CD14-positive monocyte (primary cell): ENCODE data around the gene SSNA1. TPM values are rescaled to one million over a fixed set of nuclear protein-coding genes. Genes with fewer than 3 reads are reported as not detected.
A peak's percentile ranks its signal among the peaks of the same experiment; 100 is the strongest.

ENCODE experiments used
- DNase-seq, 3 donors: peaks; one replicate each; pipeline ENCODE4 v3.0.0-alpha.2; 2011 to 2022
- H2AFZ ChIP-seq: 2 replicates; pipeline ENCODE4 v1.6.0; 2012; ENCODE audit warnings: mild to moderate bottlenecking, low read depth, low read length, inconsistent platforms; ENCODE audit not compliant: insufficient read depth, poor library complexity, severe bottlenecking
- H3K27ac ChIP-seq, 2 donors: 1 replicate in 1 of 2; 2 replicates in 1 of 2; pipeline ENCODE4 v1.5.1; 2012 to 2013; ENCODE audit warnings: low read length in 2 of 2, control low read depth in 1 of 2, inconsistent platforms in 1 of 2, low read depth in 1 of 2, mild to moderate bottlenecking in 1 of 2
- H3K27me3 ChIP-seq, 2 donors: one replicate each; pipeline versions ENCODE4 v1.6.0 to v1.6.1; 2011 to 2013; ENCODE audit warnings: low read length in 2 of 2; ENCODE audit not compliant: control insufficient read depth in 2 of 2, insufficient read depth in 2 of 2
- H3K36me3 ChIP-seq, 2 donors: replicated peaks in 1 of 2; 1 replicate in 1 of 2; 2 replicates in 1 of 2; pipeline versions ENCODE4 v1.5.1 to v1.6.1; 2012 to 2013; ENCODE audit warnings: low read length in 2 of 2, control low read depth in 1 of 2, inconsistent platforms in 1 of 2, mild to moderate bottlenecking in 1 of 2; ENCODE audit not compliant: insufficient read depth in 2 of 2, control insufficient read depth in 1 of 2
- H3K4me1 ChIP-seq, 2 donors: 1 replicate in 1 of 2; 2 replicates in 1 of 2; pipeline versions ENCODE4 v1.5.1 to v1.6.1; 2012 to 2013; ENCODE audit warnings: low read length in 2 of 2, control low read depth in 1 of 2, inconsistent platforms in 1 of 2, mild to moderate bottlenecking in 1 of 2, moderate library complexity in 1 of 2; ENCODE audit not compliant: insufficient read depth in 2 of 2, control insufficient read depth in 1 of 2
- H3K4me2 ChIP-seq: replicated peaks from 2 replicates; pipeline ENCODE3; 2012; ENCODE audit warnings: low read length, moderate library complexity, mild to moderate bottlenecking; ENCODE audit not compliant: poor library complexity, severe bottlenecking; ENCODE audit errors: extremely low read depth
- H3K4me3 ChIP-seq, 3 experiments: fragments of 200-600 bp in 1 of 3; sonication (generic) in 1 of 3; replicated peaks in 1 of 3; 1 replicate in 2 of 3; 2 replicates in 1 of 3; pipeline ENCODE4 v1.5.1; 2011 to 2013; ENCODE audit warnings: low read length in 3 of 3, mild to moderate bottlenecking in 3 of 3, control low read depth in 2 of 3, low read depth in 2 of 3, inconsistent platforms in 1 of 3, moderate library complexity in 1 of 3
- H3K79me2 ChIP-seq: 2 replicates; pipeline ENCODE4 v1.6.0; 2012; ENCODE audit warnings: mild to moderate bottlenecking, control low read depth, inconsistent platforms, low read length, moderate library complexity; ENCODE audit not compliant: insufficient read depth
- H3K9ac ChIP-seq: 2 replicates; pipeline ENCODE4 v1.6.0; 2017; ENCODE audit warnings: low read length, mild to moderate bottlenecking; ENCODE audit not compliant: insufficient read depth, poor library complexity, severe bottlenecking
- H3K9me3 ChIP-seq, 2 donors: replicated peaks in 1 of 2; 1 replicate in 1 of 2; 2 replicates in 1 of 2; pipeline versions ENCODE4 v1.5.1 to v1.6.1; 2012 to 2013; ENCODE audit warnings: low read length in 2 of 2, control low read depth in 1 of 2; ENCODE audit not compliant: control insufficient read depth in 1 of 2, insufficient read depth in 1 of 2
- H4K20me1 ChIP-seq: 2 replicates; pipeline ENCODE4 v1.6.0; 2012; ENCODE audit warnings: mild to moderate bottlenecking, low read length, control low read depth, moderate library complexity; ENCODE audit not compliant: insufficient read depth
- H3K27ac Mint-ChIP-seq, 7 donors: one replicate each; pipeline ENCODE4 v1.8.0; 2020; ENCODE audit warnings: mild to moderate bottlenecking in 7 of 7, mixed read lengths in 7 of 7, moderate library complexity in 6 of 7, inconsistent platforms in 2 of 7
- H3K27me3 Mint-ChIP-seq, 3 donors: one replicate each; pipeline ENCODE4 v1.8.0; 2021 to 2022; ENCODE audit warnings: low read depth in 3 of 3, mild to moderate bottlenecking in 3 of 3, mixed read lengths in 3 of 3, moderate library complexity in 3 of 3, inconsistent platforms in 1 of 3
- H3K36me3 Mint-ChIP-seq, 2 donors: one replicate each; pipeline ENCODE4 v1.8.0; 2020; ENCODE audit warnings: mixed read lengths in 2 of 2, inconsistent platforms in 1 of 2, mild to moderate bottlenecking in 1 of 2
- H3K4me1 Mint-ChIP-seq: one replicate; pipeline ENCODE4 v1.8.0; 2020; ENCODE audit warnings: mild to moderate bottlenecking, mixed read lengths
- H3K4me3 Mint-ChIP-seq, 2 donors: one replicate each; pipeline ENCODE4 v1.8.0; 2020; ENCODE audit warnings: mild to moderate bottlenecking in 2 of 2, mixed read lengths in 2 of 2, moderate library complexity in 1 of 2
- H3K9me3 Mint-ChIP-seq, 7 donors: one replicate each; pipeline ENCODE4 v1.8.0; 2020 to 2022; ENCODE audit warnings: mixed read lengths in 7 of 7, mild to moderate bottlenecking in 6 of 7, moderate library complexity in 6 of 7, inconsistent platforms in 2 of 7
- WGBS: methylation state at CpG from one replicate; pipeline ENCODE4 v1.1.5; 2013; ENCODE audit warnings: missing lambda C conversion rate; ENCODE audit not compliant: insufficient coverage; 5-methylcytosine and 5-hydroxymethylcytosine counted together
- intact Hi-C, 2 donors: fragments of 100-400 bp; cut with micrococcal nuclease; formaldehyde crosslinking; loops; one replicate each; pipeline versions ENCODE4 v1.15.0 to v1.15.1; 2023
- polyA plus RNA-seq, 3 donors: library from polyadenylated mRNA; depleted of rRNA in 1 of 3; unstranded in 2 of 3; stranded (reverse) in 1 of 3; fragments of 300-500 nt in 2 of 3; fragments of >200 nt in 1 of 3; fragmentation: Illumina TruSeq in 2 of 3; gene quantifications; 1 replicate in 2 of 3; 2 replicates in 1 of 3; pipeline ENCODE4 v1.2.3, GENCODE V29; 2012 to 2021
- TF ChIP-seq, protein P1 (sequence below): fragments of 200-600 bp; IDR thresholded peaks from one replicate; pipeline ENCODE4 v1.8.0; 2022; ENCODE audit warnings: antibody characterized with exemption, mild to moderate bottlenecking

The SSNA1 gene
- polyA plus RNA-seq, 3 donors, result 87.0 to 118 (median 98.3) TPM

DNA sequence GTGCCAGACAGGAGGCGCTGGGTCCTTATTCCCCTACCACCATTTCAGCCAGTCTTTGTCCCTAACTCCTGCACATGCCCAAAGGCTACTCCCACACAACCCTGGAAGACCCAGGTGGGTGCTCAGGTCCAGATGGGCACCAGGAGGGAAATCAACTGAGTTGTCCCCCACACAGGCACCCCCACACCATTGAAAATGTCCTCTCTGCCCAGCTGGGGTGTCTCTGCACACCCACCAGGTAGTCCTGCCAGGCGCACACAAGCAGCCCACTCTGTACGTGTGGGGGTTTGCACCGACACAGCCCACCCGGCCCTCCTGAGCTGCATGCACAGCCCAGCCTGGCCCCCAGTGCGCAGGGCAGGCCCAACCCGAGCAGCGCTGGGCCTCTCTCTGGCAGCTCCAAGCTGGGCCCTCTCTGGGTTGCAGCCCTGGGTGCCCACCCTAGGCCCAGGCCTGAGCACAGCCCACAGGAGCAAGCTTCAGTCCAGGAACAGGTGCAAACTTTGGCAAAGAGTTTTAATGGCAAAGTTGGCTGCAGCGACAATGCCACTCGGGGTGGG, 31.4 kb downstream of the SSNA1 start:
- Histone ChIP-seq H3K9ac (no peak overlapping the region), H3K4me1 (peaks cover 27 to 48% of the 10 kb centered on the region in 2 donors), H3K79me2 (no peaks in the 10 kb centered on the region), H3K9me3 (no peaks in the 10 kb centered on the region), H3K4me2 (no peak overlapping the region), H3K4me3 (no peak overlapping the region), H2AFZ (no peak overlapping the region), H3K27ac (no peak overlapping the region), H3K27me3 (peaks cover 0 to 14% of the 10 kb centered on the region in 2 donors), H3K36me3 (peaks cover 16 to 19% of the 10 kb centered on the region in 2 donors), H4K20me1 (no peaks in the 10 kb centered on the region)
- H3K4me1 Mint-ChIP-seq, result peaks cover 19% of the 10 kb centered on the region
- peaks cover 3 to 22% (median 14%) of the 10 kb centered on the region in 3 donors for H3K27me3 Mint-ChIP-seq
- peak overlapping the region in 1 of 7 donors; percentile 42 for H3K27ac Mint-ChIP-seq
- H3K36me3 Mint-ChIP-seq, result peaks cover 10 to 16% of the 10 kb centered on the region in 2 donors
- intact Hi-C loops, result loop anchor here in 1 of 2 donors (5.0 kb wide), 1 partner anchor 93 kb away; no protein-coding TSS in a partner anchor
- H3K4me3 Mint-ChIP-seq, result no peak overlapping the region
- no peaks in the 10 kb centered on the region for H3K9me3 Mint-ChIP-seq
- no peak for DNase-seq
- WGBS, result 95% methylated on average over 9 of the region's 10 CpGs
- TF ChIP-seq, protein P1, sequence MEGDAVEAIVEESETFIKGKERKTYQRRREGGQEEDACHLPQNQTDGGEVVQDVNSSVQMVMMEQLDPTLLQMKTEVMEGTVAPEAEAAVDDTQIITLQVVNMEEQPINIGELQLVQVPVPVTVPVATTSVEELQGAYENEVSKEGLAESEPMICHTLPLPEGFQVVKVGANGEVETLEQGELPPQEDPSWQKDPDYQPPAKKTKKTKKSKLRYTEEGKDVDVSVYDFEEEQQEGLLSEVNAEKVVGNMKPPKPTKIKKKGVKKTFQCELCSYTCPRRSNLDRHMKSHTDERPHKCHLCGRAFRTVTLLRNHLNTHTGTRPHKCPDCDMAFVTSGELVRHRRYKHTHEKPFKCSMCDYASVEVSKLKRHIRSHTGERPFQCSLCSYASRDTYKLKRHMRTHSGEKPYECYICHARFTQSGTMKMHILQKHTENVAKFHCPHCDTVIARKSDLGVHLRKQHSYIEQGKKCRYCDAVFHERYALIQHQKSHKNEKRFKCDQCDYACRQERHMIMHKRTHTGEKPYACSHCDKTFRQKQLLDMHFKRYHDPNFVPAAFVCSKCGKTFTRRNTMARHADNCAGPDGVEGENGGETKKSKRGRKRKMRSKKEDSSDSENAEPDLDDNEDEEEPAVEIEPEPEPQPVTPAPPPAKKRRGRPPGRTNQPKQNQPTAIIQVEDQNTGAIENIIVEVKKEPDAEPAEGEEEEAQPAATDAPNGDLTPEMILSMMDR, result no peak

- peaks cover 9 to 12% of the 10 kb centered on the region in 2 donors for H3K36me3 ChIP-seq
- H3K4me1 Mint-ChIP-seq, result peaks cover 23% of the 10 kb centered on the region
- no peak overlapping the region for H2AFZ ChIP-seq
- intact Hi-C loops, result loop anchor here in 1 of 2 donors (5.0 kb wide), 1 partner anchor 93 kb away; no protein-coding TSS in a partner anchor
- H3K4me3 Mint-ChIP-seq, result peak overlapping the region in 1 of 2 donors; percentile 26
- DNase-seq, result no peak
- peaks cover 7 to 11% of the 10 kb centered on the region in 2 donors for H3K36me3 Mint-ChIP-seq
- no peaks in the 10 kb centered on the region for H3K9me3 ChIP-seq
- H3K79me2 ChIP-seq, result no peaks in the 10 kb centered on the region
- H3K27me3 Mint-ChIP-seq, result peaks cover 3 to 22% (median 13%) of the 10 kb centered on the region in 3 donors
- H3K27me3 ChIP-seq, result peaks cover 0 to 14% of the 10 kb centered on the region in 2 donors
- no peak overlapping the region for H3K4me2 ChIP-seq
- H3K27ac ChIP-seq, result no peak overlapping the region
- no peaks in the 10 kb centered on the region for H4K20me1 ChIP-seq
- no peaks in the 10 kb centered on the region for H3K9me3 Mint-ChIP-seq
- H3K4me1 ChIP-seq, result peaks cover 33 to 54% of the 10 kb centered on the region in 2 donors
- H3K9ac ChIP-seq, result no peak overlapping the region
- no peak overlapping the region for H3K27ac Mint-ChIP-seq
- H3K4me3 ChIP-seq, result no peak overlapping the region
- TF ChIP-seq, protein P1, result no peak
- WGBS, result 94% methylated on average over 52 of the region's 52 CpGs
These were observed 32.0 kb downstream of the SSNA1 start for GRCh38 chr9:137220317-137221094.
